NCI-H446 (cell line): ENCODE data around the gene CIITA.
"Not testable (repeated sequence)": the region's sequence is repeated elsewhere in the genome, so short reads cannot be mapped to it uniquely, and the experiment has no call there.

Source experiments
- DNase-seq, 2 experiments: peaks; one replicate each; lab custom pipeline; 2025; lab: John Stamatoyannopoulos, UW

Gene CIITA

DNA sequence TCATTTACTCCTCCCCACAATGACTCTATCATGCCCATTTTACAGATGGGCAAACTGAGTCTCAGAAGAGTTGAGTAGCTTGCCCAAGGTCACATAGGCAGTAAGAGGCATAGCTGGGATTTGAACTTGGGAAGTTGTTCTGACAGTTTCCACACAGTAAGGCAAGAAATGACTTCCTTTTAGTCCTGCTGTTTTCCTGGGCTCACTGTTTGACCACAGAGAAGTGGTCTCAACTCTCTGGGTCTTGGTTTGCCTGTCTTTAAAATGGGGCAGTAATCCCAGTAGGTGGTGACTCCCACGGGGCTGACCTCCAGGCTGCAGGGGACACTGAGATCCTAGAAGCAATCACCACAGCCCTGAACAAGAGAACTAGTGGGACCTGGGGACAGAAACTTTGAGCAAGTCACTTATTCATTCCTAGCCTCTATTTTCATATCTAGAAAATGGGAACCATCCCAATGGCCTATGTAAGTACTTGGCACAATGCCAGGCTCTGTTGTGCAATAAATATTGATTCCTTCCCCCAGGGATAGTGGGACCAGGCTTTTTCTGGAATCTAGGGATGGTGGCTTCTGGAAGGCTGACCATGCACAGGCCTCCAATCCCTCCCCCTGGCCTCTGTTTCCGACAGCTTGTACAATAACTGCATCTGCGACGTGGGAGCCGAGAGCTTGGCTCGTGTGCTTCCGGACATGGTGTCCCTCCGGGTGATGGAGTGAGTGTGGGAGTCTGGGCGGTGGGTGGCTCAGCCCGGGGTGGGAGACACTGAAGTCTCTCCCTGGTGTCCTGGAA lies 44.7 kb downstream of the CIITA start:
- no peak for DNase-seq

- no peak for DNase-seq
Observed at GRCh38 chr16:10922328-10923145, 45.5 kb downstream of the CIITA start.

GRCh38 chr16:10923146-10923649 lies 46.2 kb downstream of the CIITA start:
- no peak for DNase-seq

GRCh38 chr16:10923650-10924214 lies 46.7 kb downstream of the CIITA start:
- no peak for DNase-seq

DNA sequence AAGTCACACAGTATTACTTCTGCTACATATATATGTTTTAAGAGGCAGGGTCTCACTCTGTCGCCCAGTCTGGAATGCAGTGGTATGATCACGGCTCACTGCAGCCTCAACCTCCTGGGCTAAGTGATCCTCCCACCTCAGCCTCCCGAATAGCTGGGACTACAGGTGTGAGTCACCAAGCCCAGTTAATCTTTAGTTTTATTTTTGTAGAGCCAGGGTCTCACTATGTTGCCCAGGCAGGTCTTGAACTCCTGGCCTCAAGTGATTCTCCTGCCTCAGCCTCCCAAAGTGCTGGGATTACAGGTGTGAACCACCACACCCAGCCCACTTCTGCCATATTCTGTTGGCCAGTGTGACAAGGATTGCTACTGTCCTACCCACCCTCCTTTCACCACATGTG lies 48.3 kb downstream of the CIITA start:
- not testable (repeated sequence) for DNase-seq

- DNase-seq = no peak
Observed at GRCh38 chr16:10926094-10926493, 49.1 kb downstream of the CIITA start.

DNA sequence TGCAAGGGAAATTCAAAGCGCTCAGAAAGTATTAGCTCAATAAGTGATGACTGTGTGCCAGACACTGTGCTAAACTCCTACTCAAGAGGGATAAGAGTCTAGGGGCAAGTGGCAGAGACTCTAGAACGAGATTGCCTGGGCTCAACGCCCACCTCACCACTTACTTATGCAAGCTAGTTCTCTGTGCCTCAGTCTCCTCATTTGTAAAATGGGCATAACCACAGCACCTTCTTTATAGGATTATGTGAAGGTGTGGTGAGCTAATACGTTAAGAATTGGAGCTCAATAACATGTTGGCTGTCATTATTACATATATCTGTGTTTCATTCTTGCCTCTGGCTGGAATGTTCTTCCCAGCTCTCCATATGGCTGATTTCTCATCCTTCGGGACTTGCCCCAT lies 49.9 kb downstream of the CIITA start:
- DNase-seq = no peak

- no peak for DNase-seq
Observed at GRCh38 chr16:10927497-10928112, 50.6 kb downstream of the CIITA start.

DNA sequence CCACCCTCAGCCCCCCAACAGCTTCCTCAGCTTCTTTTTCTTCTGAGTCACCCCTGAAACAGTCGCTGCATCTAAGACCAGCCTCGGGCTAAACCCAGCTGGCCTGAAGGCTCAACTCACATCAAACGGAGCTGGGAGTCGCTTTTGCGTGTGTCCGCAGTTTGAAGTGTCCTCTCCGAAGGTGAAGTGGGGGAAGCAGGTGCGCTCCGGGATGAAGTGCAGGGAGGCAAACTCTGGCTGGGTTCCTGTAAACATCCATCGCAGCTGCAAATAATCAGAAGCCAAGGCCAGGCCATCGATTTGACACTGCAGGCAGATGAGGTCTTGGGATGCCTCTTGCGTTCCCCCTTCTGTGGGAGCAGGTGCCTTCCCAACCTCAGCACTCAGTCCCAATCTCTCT lies 52.1 kb downstream of the CIITA start:
- not testable (repeated sequence) for DNase-seq

GRCh38 chr16:10929853-10930754 lies 53.1 kb downstream of the CIITA start:
- no peak for DNase-seq

- DNase-seq = no peak
Observed at GRCh38 chr16:10930755-10931093, 53.7 kb downstream of the CIITA start.

DNA sequence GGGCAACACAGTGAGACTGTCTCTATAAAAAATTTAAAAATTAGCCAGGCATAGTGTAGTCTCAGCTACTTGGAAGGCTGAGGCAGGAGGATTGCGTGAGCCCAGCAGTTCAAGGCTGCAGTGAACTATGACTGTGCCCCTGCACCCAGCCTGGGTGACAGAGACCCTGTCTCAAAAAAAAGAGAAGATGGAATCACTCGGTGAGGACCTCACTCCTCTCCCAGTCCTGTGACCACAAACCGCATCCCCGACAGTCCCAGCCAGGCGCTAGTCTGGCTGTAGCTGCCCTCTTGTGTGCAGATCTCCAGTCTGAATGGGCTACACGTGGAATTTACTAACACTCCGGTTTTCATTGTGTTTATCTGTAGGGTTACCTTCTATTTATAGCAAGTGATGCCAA lies 54.1 kb downstream of the CIITA start:
- DNase-seq = no peak

DNA sequence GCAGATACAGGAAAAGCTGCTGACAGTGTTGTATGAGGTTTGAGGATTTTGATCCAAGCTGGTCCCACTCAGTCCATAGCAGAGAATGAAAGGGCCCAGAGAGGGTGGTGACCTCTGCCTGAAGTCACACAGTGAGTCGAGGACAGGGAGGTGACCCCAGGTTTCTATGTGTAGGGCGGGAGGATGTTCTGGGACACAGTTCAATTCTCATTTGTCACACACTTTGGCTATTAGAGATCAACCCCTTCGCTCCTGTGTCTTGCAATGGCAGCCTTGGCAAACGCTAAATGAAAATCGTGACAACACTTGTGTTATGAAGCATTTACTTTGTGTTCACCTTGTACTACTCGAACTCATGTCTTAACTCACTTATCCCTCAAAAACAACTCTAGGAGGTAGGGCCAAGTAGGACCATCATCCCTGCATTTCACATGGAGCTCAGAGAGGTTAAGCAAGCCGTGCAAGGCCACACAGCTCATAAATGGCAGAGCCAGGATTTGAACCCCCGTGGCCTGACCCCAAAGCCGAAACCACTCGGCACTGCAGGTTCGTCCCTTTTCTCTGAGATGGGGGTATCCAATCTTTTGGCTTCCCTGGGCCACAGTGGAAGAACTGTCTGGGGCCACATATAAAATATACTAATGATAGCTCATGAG lies 55.1 kb downstream of the CIITA start:
- DNase-seq = no peak

- no peak for DNase-seq
Observed at GRCh38 chr16:10932959-10933710, 56.1 kb downstream of the CIITA start.

GRCh38 chr16:10933865-10934264 lies 56.9 kb downstream of the CIITA start:
- DNase-seq = peak in 1 of 2 experiments; percentile 18

DNA sequence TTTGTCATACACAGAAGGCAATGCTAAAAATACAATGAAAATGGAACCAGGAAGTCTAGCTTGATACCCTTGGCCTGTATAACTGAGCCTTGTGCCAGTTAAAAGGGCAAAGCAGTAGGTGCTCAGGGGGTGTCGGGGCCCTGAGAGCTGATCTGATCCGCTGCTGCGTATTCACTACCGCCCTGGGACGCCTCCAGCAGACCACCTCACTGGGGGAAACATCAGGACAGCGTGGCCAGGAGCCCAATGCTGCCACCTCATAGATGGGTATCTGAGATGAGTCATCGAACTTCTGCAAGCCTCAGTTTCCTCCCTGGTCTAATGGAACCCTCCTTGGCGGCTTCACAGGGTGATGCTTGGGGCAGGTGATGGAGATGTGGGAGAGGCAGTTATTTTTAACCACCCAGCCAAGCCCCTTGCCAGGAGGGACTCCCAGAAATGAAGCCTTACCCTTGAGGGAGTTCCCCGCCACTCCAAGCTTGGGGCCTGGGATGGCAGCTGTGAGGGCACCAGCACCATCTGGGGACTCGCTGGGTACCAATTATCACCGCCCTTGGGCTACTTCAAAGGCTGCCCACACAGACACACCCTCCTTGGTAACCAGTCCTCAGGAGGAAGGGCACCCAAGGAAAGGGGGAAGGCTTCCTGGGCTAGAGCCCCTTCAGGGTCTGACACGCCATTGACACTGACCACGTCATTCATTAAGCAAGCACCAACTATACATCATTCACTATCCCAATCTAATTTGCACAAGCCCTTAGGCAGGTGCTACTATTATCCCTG lies 57.5 kb downstream of the CIITA start:
- no peak for DNase-seq

GRCh38 chr16:10935226-10935915 lies 58.4 kb downstream of the CIITA start:
- DNase-seq = peak; percentile 43 to 76

- no peak for DNase-seq
Observed at GRCh38 chr16:10936272-10936984, 59.4 kb downstream of the CIITA start.
